Central memory CD8-positive, alpha-beta T cell (primary cell): ENCODE data around the gene DYNC2I2.

Experiments used
- ATAC-seq: fragments of 150-1000 bp; cut with Tn5 transposase; replicated peaks from 2 replicates; pipeline ENCODE4 v1.10.0; 2022; ENCODE audit warnings: mild to moderate bottlenecking, moderate FRiP score, moderate number of reproducible peaks; ENCODE audit not compliant: poor library complexity, severe bottlenecking; ENCODE audit errors: extremely low read depth
- DNase-seq, 2 donors: peaks; one replicate each; pipeline ENCODE4 v3.0.0; 2021; ENCODE audit warnings: low spot score in 2 of 2
- H3K27ac Mint-ChIP-seq: one replicate; pipeline ENCODE4 v1.8.0; 2022; ENCODE audit warnings: low read depth, mild to moderate bottlenecking, moderate library complexity, mixed read lengths
- H3K27me3 Mint-ChIP-seq: one replicate; pipeline ENCODE4 v1.8.0; 2022; ENCODE audit warnings: mixed read lengths
- H3K36me3 Mint-ChIP-seq: one replicate; pipeline ENCODE4 v1.8.0; 2022; ENCODE audit warnings: mild to moderate bottlenecking, moderate library complexity, mixed read lengths; ENCODE audit not compliant: insufficient read depth
- H3K4me1 Mint-ChIP-seq: one replicate; pipeline ENCODE4 v1.8.0; 2022; ENCODE audit warnings: mixed read lengths
- H3K4me3 Mint-ChIP-seq: one replicate; pipeline ENCODE4 v1.8.0; 2022; ENCODE audit warnings: mild to moderate bottlenecking, moderate library complexity, mixed read lengths
- H3K9me3 Mint-ChIP-seq: one replicate; pipeline ENCODE4 v1.8.0; 2022; ENCODE audit warnings: mixed read lengths

Gene DYNC2I2

GRCh38 chr9:128629852-128630545 is 26.6 kb downstream of the DYNC2I2 start:
- no peaks in the 10 kb centered on the region for H3K27me3 Mint-ChIP-seq
- peak overlapping the region; percentile 83 for H3K27ac Mint-ChIP-seq
- ATAC-seq (no peak), DNase-seq (no peak)
- H3K9me3 Mint-ChIP-seq: no peaks in the 10 kb centered on the region
- peaks cover 5% of the 10 kb centered on the region for H3K4me1 Mint-ChIP-seq
- no peak overlapping the region for H3K4me3 Mint-ChIP-seq
- peaks cover 45% of the 10 kb centered on the region for H3K36me3 Mint-ChIP-seq

- Mint-ChIP-seq H3K27ac (peak overlapping the region; percentile 62), H3K4me3 (no peak overlapping the region)
Measured at GRCh38 chr9:128629136-128629535, 27.5 kb downstream of the DYNC2I2 start.

GRCh38 chr9:128628471-128629048 is 28.1 kb downstream of the DYNC2I2 start:
- Mint-ChIP-seq H3K27ac (no peak overlapping the region), H3K4me3 (no peak overlapping the region), H3K36me3 (peaks cover 51% of the 10 kb centered on the region), H3K4me1 (peaks cover 5% of the 10 kb centered on the region), H3K27me3 (no peaks in the 10 kb centered on the region), H3K9me3 (no peaks in the 10 kb centered on the region)
- DNase-seq (no peak), ATAC-seq (no peak)

More at GRCh38 chr9:128629136-128629535, 27.5 kb downstream of the DYNC2I2 start:
- no peaks in the 10 kb centered on the region for H3K9me3 Mint-ChIP-seq
- peaks cover 50% of the 10 kb centered on the region for H3K36me3 Mint-ChIP-seq
- DNase-seq: no peak
- H3K4me1 Mint-ChIP-seq: peaks cover 5% of the 10 kb centered on the region
- no peak for ATAC-seq
- H3K27me3 Mint-ChIP-seq: no peaks in the 10 kb centered on the region

- no peak overlapping the region for H3K4me3 Mint-ChIP-seq
- no peaks in the 10 kb centered on the region for H3K9me3 Mint-ChIP-seq
- peaks cover 52% of the 10 kb centered on the region for H3K36me3 Mint-ChIP-seq
- peaks cover 5% of the 10 kb centered on the region for H3K4me1 Mint-ChIP-seq
- ATAC-seq: no peak
- DNase-seq: no peak
- no peak overlapping the region for H3K27ac Mint-ChIP-seq
- no peaks in the 10 kb centered on the region for H3K27me3 Mint-ChIP-seq
Measured at GRCh38 chr9:128627906-128628305, 28.7 kb downstream of the DYNC2I2 start.

- peaks cover 5% of the 10 kb centered on the region for H3K4me1 Mint-ChIP-seq
- H3K9me3 Mint-ChIP-seq: no peaks in the 10 kb centered on the region
- no peak for ATAC-seq
- DNase-seq: no peak
- no peak overlapping the region for H3K4me3 Mint-ChIP-seq
- no peak overlapping the region for H3K27ac Mint-ChIP-seq
- H3K27me3 Mint-ChIP-seq: no peaks in the 10 kb centered on the region
- H3K36me3 Mint-ChIP-seq: peaks cover 53% of the 10 kb centered on the region
Measured at GRCh38 chr9:128627127-128627715, 29.4 kb downstream of the DYNC2I2 start.

GRCh38 chr9:128626181-128626580 is 30.5 kb downstream of the DYNC2I2 start:
- peaks cover 48% of the 10 kb centered on the region for H3K36me3 Mint-ChIP-seq
- H3K27ac Mint-ChIP-seq: no peak overlapping the region
- H3K4me3 Mint-ChIP-seq: no peak overlapping the region
- H3K9me3 Mint-ChIP-seq: no peaks in the 10 kb centered on the region
- H3K27me3 Mint-ChIP-seq: no peaks in the 10 kb centered on the region
- peaks cover 5% of the 10 kb centered on the region for H3K4me1 Mint-ChIP-seq
- ATAC-seq (no peak), DNase-seq (no peak)

- H3K4me3 Mint-ChIP-seq: no peak overlapping the region
- DNase-seq (no peak), ATAC-seq (no peak)
- peaks cover 4% of the 10 kb centered on the region for H3K4me1 Mint-ChIP-seq
- H3K27ac Mint-ChIP-seq: no peak overlapping the region
- peaks cover 54% of the 10 kb centered on the region for H3K36me3 Mint-ChIP-seq
- H3K27me3 Mint-ChIP-seq: no peaks in the 10 kb centered on the region
- no peaks in the 10 kb centered on the region for H3K9me3 Mint-ChIP-seq
Measured at GRCh38 chr9:128625391-128626146, 31.1 kb downstream of the DYNC2I2 start.

GRCh38 chr9:128624566-128624965 is 32.1 kb downstream of the DYNC2I2 start:
- H3K4me3 Mint-ChIP-seq: no peak overlapping the region
- H3K36me3 Mint-ChIP-seq: peaks cover 58% of the 10 kb centered on the region
- no peak for DNase-seq
- ATAC-seq: no peak
- no peak overlapping the region for H3K27ac Mint-ChIP-seq
- H3K27me3 Mint-ChIP-seq: no peaks in the 10 kb centered on the region
- no peaks in the 10 kb centered on the region for H3K9me3 Mint-ChIP-seq
- H3K4me1 Mint-ChIP-seq: no peaks in the 10 kb centered on the region

GRCh38 chr9:128621730-128622455 is 34.8 kb downstream of the DYNC2I2 start:
- DNase-seq (no peak), ATAC-seq (no peak)
- no peaks in the 10 kb centered on the region for H3K27me3 Mint-ChIP-seq
- no peaks in the 10 kb centered on the region for H3K9me3 Mint-ChIP-seq
- no peak overlapping the region for H3K4me3 Mint-ChIP-seq
- H3K36me3 Mint-ChIP-seq: peaks cover 74% of the 10 kb centered on the region
- no peak overlapping the region for H3K27ac Mint-ChIP-seq
- H3K4me1 Mint-ChIP-seq: no peaks in the 10 kb centered on the region

GRCh38 chr9:128619779-128620178 is 36.9 kb downstream of the DYNC2I2 start:
- Mint-ChIP-seq H3K36me3 (peaks cover 74% of the 10 kb centered on the region), H3K27ac (no peak overlapping the region), H3K4me3 (no peak overlapping the region), H3K27me3 (no peaks in the 10 kb centered on the region), H3K9me3 (no peaks in the 10 kb centered on the region), H3K4me1 (no peaks in the 10 kb centered on the region)
- ATAC-seq (no peak), DNase-seq (no peak)

- ATAC-seq (no peak), DNase-seq (no peak)
- H3K4me3 Mint-ChIP-seq: no peak overlapping the region
- H3K27ac Mint-ChIP-seq: no peak overlapping the region
- H3K4me1 Mint-ChIP-seq: no peaks in the 10 kb centered on the region
- H3K9me3 Mint-ChIP-seq: no peaks in the 10 kb centered on the region
- peaks cover 76% of the 10 kb centered on the region for H3K36me3 Mint-ChIP-seq
- no peaks in the 10 kb centered on the region for H3K27me3 Mint-ChIP-seq
Measured at GRCh38 chr9:128619127-128619526, 37.5 kb downstream of the DYNC2I2 start.

GRCh38 chr9:128617943-128618342 is 38.7 kb downstream of the DYNC2I2 start:
- H3K4me1 Mint-ChIP-seq: no peaks in the 10 kb centered on the region
- ATAC-seq (no peak), DNase-seq (no peak)
- peaks cover 81% of the 10 kb centered on the region for H3K36me3 Mint-ChIP-seq
- no peak overlapping the region for H3K27ac Mint-ChIP-seq
- H3K27me3 Mint-ChIP-seq: no peaks in the 10 kb centered on the region
- no peaks in the 10 kb centered on the region for H3K9me3 Mint-ChIP-seq
- no peak overlapping the region for H3K4me3 Mint-ChIP-seq
